HG03095 (cell line): ENCODE results near the gene AKAP11.

Experiments used
- ATAC-seq: cut with Tn5 transposase; IDR thresholded peaks from one replicate; pipeline ENCODE4 v1.9.1; 2021; ENCODE audit warnings: moderate library complexity; ENCODE audit not compliant: unreplicated experiment

The AKAP11 gene

DNA sequence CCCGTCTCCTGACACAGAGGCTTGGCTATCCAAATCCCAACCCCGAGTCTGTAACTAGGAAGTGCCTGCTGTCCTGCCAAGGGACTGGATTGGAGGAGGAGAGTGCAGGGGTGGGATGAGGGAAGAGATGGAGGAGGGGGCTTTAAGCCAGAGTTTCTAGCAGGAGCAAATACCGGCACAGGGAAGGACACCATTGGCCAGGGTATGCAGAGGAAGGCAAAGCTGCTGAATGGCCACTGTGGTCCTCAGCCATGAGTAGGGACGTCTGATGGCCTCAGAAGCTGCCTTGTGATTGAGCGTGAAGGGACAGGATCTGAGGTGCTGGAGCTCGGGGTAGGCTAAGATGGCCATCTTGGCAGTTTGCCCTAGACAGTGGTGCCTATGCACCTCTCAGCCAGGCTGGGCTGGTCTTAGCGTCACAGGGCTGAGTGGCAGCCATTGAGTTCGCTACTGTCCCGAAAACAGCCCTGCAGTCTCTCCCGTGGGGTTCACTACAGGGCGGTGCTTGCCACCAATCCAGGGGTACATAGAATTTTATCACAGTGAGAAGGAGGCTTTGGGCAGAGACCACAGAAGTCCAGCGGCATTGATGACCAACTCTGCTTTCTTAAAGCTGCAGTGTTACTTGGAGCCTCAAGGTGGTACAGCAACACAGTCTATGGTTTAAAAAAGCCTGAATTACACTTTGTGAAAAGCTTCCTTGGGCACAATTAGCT, 61.8 kb downstream of the AKAP11 start:
- ATAC-seq: peak; percentile 51

DNA sequence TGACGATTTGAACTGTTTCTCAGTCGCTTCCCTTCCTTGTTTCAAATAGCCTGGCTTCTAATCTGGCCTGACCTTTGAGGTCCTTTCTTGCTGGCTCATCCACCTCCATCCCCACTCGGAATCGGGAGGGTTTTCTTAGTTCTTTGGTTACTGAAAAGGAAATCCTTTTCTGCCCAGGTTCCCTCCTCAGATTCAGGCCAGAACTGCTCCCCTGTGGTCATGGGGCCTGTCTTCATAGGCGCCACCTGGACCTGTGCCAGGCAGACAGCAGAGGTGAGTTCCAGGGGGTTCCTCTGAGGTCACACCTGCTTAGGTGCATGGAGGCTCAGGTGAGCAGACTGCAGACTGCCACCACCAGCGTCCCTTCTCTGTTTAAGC, 62.4 kb downstream of the AKAP11 start:
- ATAC-seq: peak; percentile 46

DNA sequence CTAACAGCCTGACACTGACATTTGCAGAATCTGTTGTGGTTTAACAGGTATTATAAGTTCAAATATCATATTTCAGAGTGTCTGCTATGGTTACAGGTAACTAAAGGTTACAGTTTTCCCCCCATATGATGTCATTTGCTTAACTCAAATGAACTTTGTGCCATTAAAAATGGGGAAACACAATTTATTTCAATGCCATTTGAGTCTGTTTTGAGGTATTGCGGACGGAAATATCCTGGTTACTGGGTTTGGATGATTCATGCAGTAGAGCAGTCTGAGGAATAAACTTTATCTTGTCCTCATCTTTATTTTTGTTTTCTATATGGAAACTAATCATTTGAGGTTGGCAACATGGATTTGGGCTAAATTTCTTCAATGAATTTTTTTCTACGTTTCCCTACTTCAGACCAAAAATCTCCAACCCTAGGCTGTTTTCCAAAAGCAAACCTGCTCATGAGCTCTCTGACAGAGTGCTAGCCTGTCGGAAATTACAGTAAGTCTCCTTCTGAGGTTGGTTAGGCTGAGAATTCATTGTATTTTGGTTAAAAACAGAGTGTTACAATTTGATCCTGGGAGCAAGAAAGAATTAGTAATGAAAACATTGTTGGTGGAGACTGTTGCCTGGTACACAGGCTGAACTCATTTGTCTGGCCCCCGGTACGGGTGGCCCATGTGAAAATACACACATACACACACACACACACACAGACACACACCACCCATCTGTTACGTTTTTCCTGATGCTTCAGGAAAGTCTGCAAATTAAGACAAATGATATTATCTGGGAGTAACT, 66.1 kb downstream of the AKAP11 start:
- ATAC-seq: no peak

DNA sequence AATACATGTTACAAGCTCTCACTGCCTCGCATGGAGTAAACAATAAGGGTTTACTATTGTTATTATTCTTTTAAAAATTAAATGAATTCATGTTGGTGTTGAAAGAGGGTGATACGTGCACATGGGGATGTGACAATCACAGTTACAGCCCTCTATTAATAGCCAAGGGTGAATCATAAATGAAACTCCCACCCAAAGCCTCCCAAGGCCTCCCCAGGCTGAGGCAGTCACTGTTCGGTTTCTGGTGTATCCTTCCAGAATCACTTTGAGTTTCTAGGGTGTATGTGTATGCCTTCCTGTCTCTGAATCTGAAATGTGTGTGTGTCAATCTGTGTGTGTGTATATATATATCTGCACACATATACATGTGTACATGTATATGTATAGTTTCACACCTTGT, 73.4 kb downstream of the AKAP11 start:
- peak; percentile 72 for ATAC-seq

DNA sequence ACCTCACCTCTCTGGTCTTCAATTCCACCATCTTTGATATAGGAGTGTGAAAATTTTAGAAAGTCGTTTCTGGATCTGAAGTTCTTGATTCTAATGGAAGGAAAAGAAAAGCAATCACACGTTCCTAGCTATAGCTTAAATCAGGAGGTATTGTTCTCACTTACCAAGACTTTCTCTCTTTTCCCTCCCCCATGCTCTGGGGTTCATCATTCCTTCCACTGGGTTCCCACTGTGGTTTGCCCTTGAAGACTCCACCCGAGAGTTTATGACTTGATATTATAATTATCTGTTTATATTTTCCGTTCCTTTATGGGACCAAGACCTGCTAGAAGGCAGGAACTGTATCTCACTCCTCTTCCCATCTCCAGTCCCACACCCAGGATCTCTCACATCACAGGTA, 76.6 kb downstream of the AKAP11 start:
- ATAC-seq: no peak

DNA sequence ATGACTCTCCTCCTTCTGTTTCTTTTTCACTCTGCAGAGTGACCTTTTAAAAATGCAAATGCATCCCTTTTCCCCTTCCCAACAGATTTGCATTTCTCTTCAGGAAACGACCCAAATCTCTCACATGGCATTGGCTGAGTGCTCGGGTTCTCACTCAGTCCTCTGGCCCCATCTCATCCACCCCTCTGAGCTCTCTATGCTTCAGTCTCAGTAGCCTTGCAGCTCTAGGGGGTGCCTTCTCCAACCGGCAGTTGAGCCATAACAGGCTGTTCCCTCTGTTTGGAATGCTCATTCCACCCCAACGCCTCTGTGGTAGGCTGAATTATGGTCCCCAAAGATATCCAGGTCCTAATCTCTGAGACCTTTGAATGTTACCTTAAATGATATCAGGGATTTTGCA, 78.2 kb downstream of the AKAP11 start:
- ATAC-seq: no peak

DNA sequence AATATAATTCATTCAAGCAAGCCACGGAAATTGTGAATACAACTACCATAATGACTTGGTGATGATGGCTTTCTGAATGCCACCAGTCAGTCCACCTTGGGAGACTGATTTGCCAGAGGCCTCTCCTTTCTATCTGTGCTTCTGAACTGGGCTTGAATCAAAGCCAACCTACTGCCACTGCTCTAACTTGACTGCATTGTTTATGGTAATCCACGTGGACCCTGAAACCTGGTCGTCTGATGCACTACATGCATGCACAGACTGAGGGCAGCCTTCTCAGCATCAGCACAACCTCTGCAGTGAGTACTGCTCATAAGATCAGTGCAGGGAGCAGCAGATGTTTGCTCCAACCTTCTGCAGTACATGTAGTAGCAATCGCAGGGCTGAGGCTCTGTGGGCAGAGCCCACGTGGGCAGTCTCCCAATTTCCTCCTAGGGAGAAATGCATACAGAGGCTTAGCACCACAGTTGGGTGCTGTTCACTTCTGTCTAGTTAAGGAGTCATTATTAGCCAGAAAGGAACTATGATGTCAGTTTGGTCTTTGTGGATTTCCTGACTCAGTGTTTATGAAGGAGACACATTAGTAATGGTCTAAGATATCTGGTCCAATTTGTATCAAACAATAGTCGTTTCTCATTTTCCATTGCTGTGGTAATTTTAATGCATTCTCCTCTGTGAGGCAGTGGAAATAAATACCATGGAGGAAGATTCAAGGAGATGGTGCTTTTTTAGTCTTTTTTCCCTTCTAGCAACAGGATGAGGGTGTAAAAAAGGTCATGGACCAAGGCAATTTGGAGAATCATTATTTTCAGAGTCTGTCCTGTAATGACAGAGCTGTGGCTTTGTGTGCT, 82.5 kb downstream of the AKAP11 start:
- ATAC-seq: peak; percentile 78

DNA sequence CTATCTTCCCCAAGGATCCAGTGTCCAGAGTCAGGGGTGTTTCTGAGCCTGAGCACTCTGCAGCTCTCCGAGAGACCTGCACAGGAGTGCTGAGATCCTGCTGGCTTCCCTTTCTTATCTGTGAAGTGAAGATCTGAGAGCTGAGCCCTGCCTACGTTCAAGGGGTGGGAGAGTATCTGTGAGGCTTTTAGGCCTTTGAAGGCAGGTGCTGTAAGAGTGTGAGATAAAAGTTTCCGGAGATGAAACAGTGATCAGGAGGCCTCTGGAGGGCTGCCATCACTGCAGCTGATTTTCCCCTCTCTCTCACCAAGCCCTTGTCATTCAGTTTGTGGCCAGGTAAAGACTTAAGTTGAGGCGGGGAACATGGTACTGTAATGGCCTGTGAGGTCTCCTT, 83.1 kb downstream of the AKAP11 start:
- ATAC-seq: no peak

DNA sequence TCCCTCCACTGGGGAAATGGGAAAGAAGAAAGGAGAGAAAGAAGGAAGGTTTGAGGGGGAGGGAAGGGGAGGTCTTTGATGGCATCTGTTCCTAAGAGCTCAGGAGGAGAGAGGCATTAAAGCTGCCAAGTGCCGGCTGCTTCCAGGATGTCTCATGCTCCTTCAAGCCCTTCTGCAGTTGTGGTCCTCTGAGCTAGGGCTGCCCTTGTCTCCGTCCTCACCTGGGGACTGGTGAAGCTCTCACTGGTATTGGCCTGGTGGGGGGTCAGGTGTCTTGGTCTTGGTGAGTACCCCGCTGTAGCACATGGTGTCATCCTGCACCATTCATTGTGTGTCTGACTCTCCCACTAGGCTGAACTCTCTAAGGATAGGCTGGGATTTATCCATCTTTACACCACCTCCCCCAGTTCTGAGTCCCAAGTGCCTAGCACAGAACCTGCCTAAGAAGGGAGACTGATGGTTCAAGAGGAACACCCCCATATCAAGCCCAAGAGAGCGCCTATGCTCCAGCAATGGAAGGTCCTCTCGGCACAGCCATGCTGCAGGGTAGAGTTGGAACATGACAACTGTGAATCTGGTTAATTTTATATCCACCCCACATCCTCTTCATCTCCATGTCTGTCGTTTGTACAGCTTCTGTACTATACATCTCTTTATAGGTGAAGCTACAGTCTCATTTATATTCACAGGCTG, 83.7 kb downstream of the AKAP11 start:
- no peak for ATAC-seq

DNA sequence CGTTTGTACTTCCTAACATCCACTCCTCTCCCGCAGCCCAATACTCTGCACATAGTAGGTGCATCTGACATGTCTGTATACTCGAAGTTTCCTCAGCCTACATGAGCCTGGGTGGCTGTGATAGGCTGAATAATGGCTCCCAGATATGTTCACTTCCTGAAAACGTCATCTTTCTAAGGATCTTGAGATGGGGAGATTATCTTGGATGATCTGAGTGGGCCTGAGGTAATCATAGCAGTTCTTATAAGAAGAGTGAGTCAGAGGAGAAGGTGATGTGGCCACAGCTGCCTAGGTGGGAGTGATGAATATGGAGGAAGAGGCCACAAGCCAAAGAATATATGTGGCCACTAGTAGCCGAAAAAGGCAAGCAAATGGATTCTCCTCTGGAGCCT, 84.2 kb downstream of the AKAP11 start:
- ATAC-seq: no peak

DNA sequence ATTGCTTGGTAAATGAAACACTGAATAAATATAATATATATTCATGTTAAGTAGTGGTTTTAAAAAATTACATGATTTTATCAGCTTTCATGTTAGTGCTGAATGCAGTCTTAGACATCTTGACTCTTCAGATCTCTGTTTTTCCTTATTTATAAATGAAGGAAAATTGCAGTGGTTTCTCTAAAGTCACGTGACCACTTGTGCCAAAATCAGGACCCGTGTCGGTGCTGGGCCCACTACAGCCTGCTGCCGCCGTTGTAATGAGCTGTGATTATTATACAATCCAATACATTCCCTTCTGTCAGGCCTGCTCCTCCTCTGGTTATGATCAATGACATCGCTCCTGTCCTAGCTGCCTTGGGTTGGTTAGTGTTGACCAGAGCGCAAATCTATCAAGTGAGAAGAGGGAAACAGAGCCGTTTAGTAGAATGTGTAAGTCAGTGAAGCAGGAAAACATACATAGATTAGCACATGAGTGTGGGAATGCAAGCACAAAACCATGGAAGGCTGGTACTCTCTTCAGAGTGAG, 88.2 kb downstream of the AKAP11 start:
- ATAC-seq: no peak

DNA sequence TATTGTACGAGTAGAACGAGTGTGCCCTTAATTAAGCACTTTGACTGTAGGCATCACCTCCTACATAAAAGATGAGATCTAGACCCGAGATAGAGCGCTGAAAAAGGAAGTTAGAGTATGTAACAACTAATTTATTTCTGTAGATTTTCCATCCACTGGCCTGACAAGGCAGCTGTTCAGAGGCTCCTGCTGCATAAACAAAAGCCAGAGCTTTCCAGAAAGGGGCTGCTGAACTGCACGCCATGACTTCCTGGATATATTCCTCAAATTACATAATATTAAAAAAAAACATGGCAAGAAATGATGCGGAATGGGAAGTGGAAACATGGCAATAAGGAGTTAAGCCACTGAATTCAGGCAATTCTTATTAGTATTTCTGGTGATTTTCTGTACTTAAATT, 89.7 kb downstream of the AKAP11 start:
- no peak for ATAC-seq

DNA sequence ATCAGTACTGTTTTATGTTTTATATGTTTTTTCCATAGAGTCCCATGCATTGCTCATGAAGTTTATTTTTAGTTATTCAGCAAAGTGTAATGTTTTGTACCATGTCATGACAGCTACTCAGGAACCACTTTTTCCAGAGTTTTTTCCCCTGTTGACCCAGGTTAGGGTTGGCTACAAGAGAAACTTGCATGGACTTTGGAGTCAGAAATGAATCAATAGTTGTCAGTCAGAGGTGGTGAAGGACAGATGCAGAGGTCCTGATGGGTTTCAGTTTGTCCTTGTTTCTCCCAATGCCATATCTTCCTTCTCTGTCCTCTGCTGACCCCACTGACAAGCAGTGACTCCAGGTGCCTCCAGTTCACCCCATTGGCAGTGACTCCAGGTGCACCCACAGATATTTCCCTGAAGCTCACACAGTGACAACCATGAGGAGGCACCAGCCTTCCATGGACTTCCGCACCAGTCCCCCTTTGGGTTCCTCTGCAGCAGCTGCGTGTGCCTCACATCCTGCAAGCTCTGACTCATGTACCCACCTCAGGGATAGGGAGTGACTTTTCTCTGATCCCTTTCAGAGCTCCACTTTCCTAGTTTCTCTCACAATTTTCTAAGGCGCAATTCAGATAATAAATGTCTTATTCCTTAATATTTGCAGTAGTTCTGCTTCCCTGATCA, 92.1 kb downstream of the AKAP11 start:
- no peak for ATAC-seq

DNA sequence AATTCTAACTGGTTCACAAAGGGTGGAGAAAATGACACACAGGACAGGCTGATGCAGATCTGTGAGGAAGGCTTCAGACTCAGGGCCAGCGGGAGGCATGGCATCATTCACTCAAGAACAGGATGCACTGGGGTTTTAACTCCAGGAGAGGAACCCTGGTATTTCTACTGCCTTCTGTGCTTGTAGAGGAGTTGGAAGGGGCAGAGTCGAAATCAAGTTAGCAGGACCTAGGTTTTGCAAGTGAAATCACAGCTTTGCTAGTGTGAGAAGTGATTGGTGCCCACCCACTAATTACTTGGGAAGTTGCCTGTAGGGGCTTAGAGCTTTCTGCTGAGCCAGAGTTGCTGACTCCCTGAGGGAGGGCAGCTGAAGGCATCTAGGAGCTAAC, 92.7 kb downstream of the AKAP11 start:
- ATAC-seq: no peak

DNA sequence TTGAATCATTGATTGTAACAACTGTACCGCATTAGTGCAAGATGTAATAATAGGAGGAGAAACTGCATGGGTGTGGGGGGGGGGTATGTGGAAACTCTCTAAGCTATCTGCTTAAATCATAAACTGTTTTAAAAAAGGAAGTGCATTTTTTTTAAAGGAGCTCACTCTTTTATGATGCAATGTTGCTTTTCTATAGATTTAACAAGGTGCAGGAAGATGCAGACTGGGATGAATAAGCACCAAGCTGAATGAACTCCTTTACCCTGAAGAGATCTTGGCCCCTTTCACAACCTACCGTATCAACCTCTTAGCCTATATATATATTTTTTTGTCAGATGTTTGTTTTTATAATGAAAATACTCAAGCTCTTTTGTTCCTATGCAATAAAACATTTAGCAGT, 95.9 kb downstream of the AKAP11 start:
- ATAC-seq: no peak

DNA sequence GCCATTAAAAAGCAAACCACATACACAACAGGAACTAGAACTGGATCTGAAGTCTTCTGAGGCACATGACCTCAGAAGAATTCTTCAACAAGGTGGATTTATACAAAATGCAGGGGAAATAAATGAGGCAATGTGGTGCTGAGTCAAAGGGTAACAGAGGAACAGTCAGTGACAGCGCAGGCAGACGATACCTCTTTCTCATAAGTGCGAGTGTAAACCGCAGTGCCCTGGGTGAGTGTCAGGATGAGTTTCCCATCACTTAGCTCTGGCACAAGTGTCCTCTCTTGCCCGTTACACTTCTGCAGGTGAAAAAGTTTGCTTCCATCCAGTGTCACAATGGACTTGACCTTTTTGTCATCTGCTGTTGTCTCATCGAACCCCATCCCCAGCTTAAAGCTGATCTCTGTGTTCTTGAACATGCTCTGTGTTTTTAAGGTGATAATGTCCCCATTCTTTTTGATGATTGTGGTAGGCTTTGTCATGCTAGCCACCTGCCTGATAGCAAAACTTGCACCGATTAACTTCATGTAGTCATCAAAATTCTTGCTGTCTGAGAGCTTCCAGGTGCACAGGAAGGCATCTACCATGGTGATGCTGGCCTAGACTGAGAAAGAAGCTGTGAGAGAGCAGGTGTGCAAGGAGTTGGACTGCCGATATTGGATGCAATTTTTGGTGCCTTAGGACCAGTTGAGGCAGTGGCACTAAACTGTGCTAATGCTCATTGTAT, 97.3 kb downstream of the AKAP11 start:
- peak; percentile 52 for ATAC-seq

DNA sequence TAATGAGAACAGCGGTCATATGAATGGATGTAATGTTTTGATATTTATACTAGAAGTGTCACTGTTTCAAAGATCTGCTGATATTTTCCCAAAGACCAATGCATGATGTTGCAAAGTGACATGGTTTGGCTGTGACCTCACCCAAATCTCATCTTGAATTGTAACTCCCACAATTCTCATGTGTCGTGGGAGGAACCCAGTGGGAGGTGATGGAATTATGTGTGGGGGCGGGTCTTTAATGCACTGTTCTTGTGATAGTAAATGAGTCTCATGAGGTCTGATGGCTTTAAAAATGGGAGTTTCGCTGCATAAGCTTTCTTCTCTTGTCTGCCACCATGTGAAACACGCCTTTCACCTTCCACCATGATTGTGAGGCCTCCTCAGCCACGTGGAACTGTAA, 98.3 kb downstream of the AKAP11 start:
- no peak for ATAC-seq
